Ecto neural progenitor cell (in vitro differentiated cells): ENCODE results near the gene SLC2A14.
A peak's percentile ranks its signal among the peaks of the same experiment; 100 is the strongest.
"Not testable (repeated sequence)": the region's sequence is repeated elsewhere in the genome, so short reads cannot be mapped to it uniquely, and the experiment has no call there.

Experiments used
- DNase-seq: peaks from one replicate; pipeline ENCODE4 v3.0.0-alpha.2; 2018; ENCODE audit warnings: low spot score

SLC2A14 gene

GRCh38 chr12:7872566-7873319, at the start of gene SLC2A14:
Gene SLC2A14, minus strand, starts transcription at chr12:7872915. Its CDS starts 3,035 bp downstream, at chr12:7869880.
- DNase-seq = no peak

- not testable (repeated sequence) for DNase-seq
These were observed 48.5 kb upstream of the SLC2A14 start for GRCh38 chr12:7921181-7921580.

GRCh38 chr12:7918268-7918590, 45.5 kb upstream of the SLC2A14 start:
- not testable (repeated sequence) for DNase-seq

- no peak for DNase-seq
These were observed 44.9 kb upstream of the SLC2A14 start for GRCh38 chr12:7917392-7918267.

GRCh38 chr12:7916936-7917335, 44.2 kb upstream of the SLC2A14 start:
- DNase-seq = no peak

- no peak for DNase-seq
These were observed 43.1 kb upstream of the SLC2A14 start for GRCh38 chr12:7915661-7916403.

- DNase-seq = not testable (repeated sequence)
These were observed 37.4 kb upstream of the SLC2A14 start for GRCh38 chr12:7910106-7910505.

GRCh38 chr12:7907009-7907408, 34.3 kb upstream of the SLC2A14 start:
- DNase-seq = peak; percentile 58

GRCh38 chr12:7906303-7906702, 33.6 kb upstream of the SLC2A14 start:
- not testable (repeated sequence) for DNase-seq

GRCh38 chr12:7905600-7906125, 32.9 kb upstream of the SLC2A14 start:
- not testable (repeated sequence) for DNase-seq

GRCh38 chr12:7905071-7905470, 32.4 kb upstream of the SLC2A14 start:
- no peak for DNase-seq

GRCh38 chr12:7902416-7902815, 29.7 kb upstream of the SLC2A14 start:
- not testable (repeated sequence) for DNase-seq

- DNase-seq = no peak
These were observed 27.0 kb upstream of the SLC2A14 start for GRCh38 chr12:7899755-7900154.

GRCh38 chr12:7896726-7897125, 24.0 kb upstream of the SLC2A14 start:
- DNase-seq = not testable (repeated sequence)

- DNase-seq = no peak
These were observed 19.7 kb upstream of the SLC2A14 start for GRCh38 chr12:7892186-7892980.

- DNase-seq = no peak
These were observed 12.0 kb upstream of the SLC2A14 start for GRCh38 chr12:7884689-7885088.

GRCh38 chr12:7881736-7882120, 9.0 kb upstream of the SLC2A14 start:
- DNase-seq = not testable (repeated sequence)

GRCh38 chr12:7880952-7881735, 8.4 kb upstream of the SLC2A14 start:
- DNase-seq = not testable (repeated sequence)

- no peak for DNase-seq
These were observed 6.5 kb upstream of the SLC2A14 start for GRCh38 chr12:7879246-7879645.

- no peak for DNase-seq
These were observed 4.7 kb upstream of the SLC2A14 start for GRCh38 chr12:7877420-7877819.

- DNase-seq = no peak
These were observed 2.4 kb downstream of the SLC2A14 start for GRCh38 chr12:7870335-7870734.
